Stimulated activated CD8-positive, alpha-beta memory T cell treated with anti-CD3 and anti-CD28 coated beads, Interleukin-15, amount 100 ng/mL, for 24 hours (primary cell): ENCODE measurements around the gene ASIC1.

Source experiments
- DNase-seq: peaks from one replicate; pipeline ENCODE4 v3.0.0-alpha.2; 2020; ENCODE audit warnings: low read depth

The ASIC1 gene

GRCh38 chr12:50084775-50085614 lies 27.6 kb downstream of the ASIC1 start, which contains the start of gene SMARCD1:
Gene SMARCD1 (plus strand): TSS chr12:50085342. CDS start chr12:50085370, 28 bp downstream.
- peak; percentile 55 for DNase-seq

DNA sequence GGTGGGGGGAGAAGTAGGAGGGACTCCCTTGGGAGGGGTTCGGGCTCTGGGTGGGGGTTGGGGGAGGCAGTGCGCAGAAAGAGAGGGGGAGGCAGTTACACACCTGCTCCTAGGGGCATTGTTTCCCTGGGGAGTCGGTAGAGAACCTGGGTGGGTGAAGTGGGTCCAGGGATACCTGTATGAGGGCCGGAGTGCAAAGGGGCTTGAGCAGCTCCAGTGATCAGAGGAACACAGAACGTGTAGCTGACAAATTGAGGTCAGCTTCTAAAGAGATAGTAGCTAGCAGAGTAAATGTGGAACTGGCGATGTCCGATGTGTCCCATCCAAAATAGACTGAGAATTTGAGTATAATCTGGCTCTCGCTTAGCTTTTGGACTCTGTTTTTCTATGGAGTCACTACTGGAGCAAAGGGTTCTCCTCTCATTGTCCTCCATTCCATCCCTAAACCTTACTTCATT lies 28.2 kb downstream of the ASIC1 start:
- DNase-seq, result no peak

DNA sequence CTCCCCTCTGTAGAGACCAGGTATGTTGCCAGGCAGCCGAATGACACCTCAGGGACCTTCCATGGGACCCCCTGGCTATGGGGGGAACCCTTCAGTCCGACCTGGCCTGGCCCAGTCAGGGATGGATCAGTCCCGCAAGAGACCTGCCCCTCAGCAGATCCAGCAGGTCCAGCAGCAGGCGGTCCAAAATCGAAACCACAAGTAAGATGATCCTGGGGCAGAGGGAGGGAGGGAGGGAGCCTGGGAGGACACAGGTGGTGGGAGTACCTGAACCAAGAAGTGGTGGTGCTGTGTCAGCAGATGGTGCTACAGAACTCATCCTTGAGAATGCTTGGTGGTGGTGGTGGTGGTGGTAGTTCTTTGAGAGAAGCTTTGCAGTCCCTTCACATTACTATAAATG lies 28.8 kb downstream of the ASIC1 start:
- no peak for DNase-seq

- no peak for DNase-seq
Observed at GRCh38 chr12:50087151-50087550, 29.8 kb downstream of the ASIC1 start.

- DNase-seq, result no peak
Observed at GRCh38 chr12:50087995-50088394, 30.6 kb downstream of the ASIC1 start.

DNA sequence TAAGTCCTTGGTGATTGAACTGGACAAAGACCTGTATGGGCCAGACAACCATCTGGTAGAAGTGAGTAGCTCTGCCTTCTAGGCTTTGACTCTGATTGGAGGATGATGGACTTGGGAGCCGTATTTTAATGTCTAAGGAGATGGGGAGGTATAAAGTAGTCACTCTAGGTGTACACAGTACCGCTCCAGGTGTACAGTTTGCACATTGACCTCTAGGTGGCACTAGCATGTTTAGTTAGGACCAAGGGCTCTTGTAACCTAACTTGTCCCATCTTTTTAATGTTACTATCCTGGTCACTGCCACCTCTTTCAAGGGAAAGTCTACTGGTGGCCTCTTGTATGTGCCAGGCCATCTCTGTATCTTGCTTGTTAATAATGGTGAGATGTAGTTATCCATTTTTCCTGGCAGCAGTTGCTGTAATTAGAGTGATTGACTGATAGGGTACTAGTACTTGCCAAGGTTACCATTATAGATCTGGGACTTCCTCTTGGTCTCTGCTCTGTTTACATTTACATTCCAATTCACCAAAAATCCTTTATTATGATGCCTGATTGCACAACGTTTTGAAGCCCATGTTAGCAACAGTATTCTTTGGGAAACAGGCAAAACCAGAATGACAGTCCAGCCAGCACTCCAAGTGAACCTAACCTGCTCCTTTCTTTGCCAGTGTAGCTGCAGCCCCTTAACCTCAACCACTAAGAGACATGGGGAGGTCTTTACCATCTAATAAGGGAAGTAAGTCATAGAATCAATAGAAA lies 31.4 kb downstream of the ASIC1 start:
- no peak for DNase-seq

GRCh38 chr12:50089730-50090129 lies 32.3 kb downstream of the ASIC1 start:
- DNase-seq, result no peak

DNA sequence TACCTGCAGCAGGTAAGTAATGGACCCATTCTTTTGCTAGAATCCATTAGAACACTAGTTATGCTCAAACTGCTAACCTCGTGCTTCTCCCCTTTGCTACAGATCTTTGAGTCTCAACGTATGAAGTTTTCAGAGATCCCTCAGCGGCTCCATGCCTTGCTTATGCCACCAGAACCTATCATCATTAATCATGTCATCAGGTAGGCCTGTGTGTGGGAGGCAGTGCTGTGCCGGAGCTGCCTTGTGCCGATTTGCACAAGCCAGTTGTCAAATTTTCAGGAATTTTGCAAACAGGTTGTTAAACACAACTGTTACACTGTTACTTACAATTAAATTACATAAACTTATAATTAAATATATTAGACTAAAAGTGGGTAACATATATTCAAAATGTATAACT lies 33.0 kb downstream of the ASIC1 start:
- no peak for DNase-seq

DNA sequence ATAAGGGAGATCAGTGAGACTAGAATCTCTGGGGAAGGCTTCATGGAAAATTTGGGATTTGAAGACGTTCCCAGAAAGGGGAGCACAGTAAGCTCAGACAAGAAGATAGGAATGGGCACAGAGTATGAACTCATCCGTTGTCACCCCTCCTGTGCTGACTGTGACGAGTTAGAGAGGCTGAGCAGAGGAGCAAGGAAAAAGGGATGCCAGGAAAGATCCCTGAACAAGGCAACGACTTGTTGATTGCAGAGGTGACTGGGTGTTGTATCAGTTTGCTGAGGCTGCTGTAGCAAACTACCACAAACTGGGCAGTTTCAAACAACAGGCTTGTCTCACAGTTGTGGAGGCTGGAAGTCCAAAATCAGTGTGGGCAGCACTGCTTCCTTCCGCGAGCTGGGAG lies 40.6 kb downstream of the ASIC1 start:
- DNase-seq, result no peak

GRCh38 chr12:50099302-50100008 lies 42.1 kb downstream of the ASIC1 start:
- no peak for DNase-seq

DNA sequence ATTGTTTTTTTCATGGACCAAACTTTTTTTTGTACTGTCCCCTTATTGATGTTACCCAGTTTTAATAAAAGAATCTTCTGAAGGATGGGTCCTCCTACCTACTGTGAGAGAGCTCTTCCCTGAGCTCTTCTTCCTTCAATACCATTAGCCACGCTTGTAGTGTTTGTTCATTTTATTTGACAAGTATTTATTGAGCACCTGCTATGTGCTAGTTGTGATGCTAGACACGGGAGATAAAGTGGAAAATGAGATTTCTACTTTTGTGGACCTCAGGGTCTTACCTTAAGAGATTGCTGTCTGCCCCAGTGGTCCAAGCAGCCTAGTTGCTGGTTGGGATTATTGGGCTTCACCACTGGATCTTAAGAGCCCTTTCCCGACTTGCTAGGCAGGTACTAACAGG lies 43.2 kb downstream of the ASIC1 start:
- no peak for DNase-seq

GRCh38 chr12:50101663-50102062 lies 44.3 kb downstream of the ASIC1 start:
- DNase-seq, result no peak

- DNase-seq, result no peak
Observed at GRCh38 chr12:50102131-50102531, 44.7 kb downstream of the ASIC1 start.

- no peak for DNase-seq
Observed at GRCh38 chr12:50102646-50103309, 45.4 kb downstream of the ASIC1 start.

- DNase-seq, result no peak
Observed at GRCh38 chr12:50103351-50103750, 46.0 kb downstream of the ASIC1 start.

- DNase-seq, result no peak
Observed at GRCh38 chr12:50103767-50104321, 46.4 kb downstream of the ASIC1 start, which contains the start of gene GPD1. Gene GPD1 (plus strand): TSS chr12:50104008. CDS start chr12:50104051, 43 bp downstream.

DNA sequence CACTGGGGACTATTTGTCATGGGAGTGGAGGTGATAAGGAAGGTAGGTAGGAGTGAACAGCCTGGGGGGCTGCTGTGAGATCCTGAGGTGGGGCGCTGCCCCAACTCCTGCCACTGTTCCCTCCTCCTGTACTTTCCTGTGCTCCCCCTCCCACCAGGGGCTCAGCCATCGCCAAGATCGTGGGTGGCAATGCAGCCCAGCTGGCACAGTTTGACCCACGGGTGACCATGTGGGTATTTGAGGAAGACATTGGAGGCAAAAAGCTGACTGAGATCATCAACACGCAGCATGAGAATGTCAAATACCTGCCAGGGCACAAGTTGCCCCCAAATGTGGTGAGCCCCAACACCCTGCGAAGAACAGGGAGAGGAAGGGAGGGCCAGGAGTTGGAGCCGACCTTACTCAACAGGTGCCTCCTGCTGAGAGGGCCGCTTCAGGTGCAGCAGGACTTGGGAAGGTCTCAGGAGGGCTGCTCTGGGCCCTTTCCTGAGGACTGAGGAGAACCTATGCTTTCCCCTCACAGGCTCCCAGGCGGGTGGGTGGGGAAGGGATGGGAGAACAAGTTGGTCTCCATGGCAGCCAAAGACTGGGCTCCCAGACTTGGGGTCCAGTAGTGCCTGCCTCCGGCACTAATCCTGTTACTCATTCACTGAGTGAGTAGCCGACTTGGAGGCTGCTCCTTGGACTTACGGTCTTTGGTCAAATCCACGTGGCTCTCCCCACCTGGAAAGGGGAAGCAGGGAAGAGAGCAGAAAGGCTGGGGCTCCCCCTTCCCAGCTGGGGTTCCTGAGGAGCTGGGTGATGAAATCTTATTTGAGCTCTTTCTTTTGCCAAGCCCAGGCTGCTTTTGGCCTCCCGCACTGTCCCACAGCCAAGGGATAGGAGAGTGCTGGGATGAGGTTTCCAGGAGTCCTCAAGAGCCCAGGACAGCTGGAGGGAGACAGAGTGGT lies 47.3 kb downstream of the ASIC1 start:
- DNase-seq, result no peak

GRCh38 chr12:50105913-50106450 lies 48.6 kb downstream of the ASIC1 start:
- DNase-seq, result no peak

- DNase-seq, result no peak
Observed at GRCh38 chr12:50106907-50107306, 49.5 kb downstream of the ASIC1 start.
